ENCODE data around the gene KIF3B. TPM values are rescaled to one million over a fixed set of nuclear protein-coding genes. Genes with fewer than 3 reads are reported as not detected.

KIF3B gene
- total and polyA plus RNA-seq, 10 of the 15 experiments (the other 5 are each of a cell fraction or from before 2014, with no cell fraction given): 7.4 to 37.3 (median 25.9) TPM

GRCh38 chr20:32271620-32272019, 5.8 kb upstream of the KIF3B start:
- in situ Hi-C loops (cut with MboI): no loop called here
- POLR2A ChIA-PET: no interaction called here
- no peak for FAIRE-seq

More at GRCh38 chr20:32271620-32272019, 5.8 kb upstream of the KIF3B start:
- intact Hi-C loops (cut with micrococcal nuclease; ENCODE audit: unreplicated experiment): no loop called here
- Histone ChIP-seq H3K27me3 (replicated peaks in 1 of 2; ENCODE audit: control insufficient read depth in 2 of 2, insufficient read depth in 2 of 2, low read length in 1 of 2) (no peaks in the 10 kb centered on the region), H3K4me3 (no peak overlapping the region), H3K79me2 (ENCODE audit: control insufficient read depth, insufficient read depth, low read length) (no peaks in the 10 kb centered on the region), H3K4me2 (ENCODE audit: control insufficient read depth, insufficient read depth) (no peak overlapping the region), H2AFZ (ENCODE audit: control insufficient read depth, low read depth, low read length) (no peak overlapping the region), H3K9me3 (replicated peaks; ENCODE audit: control insufficient read depth, insufficient read depth, low read length) (no peaks in the 10 kb centered on the region; the same call in 2 of the 3 replicates), H3K27ac (ENCODE audit: control insufficient read depth, insufficient read depth) (no peak overlapping the region), H3K9ac (ENCODE audit: control insufficient read depth, insufficient read depth, low read length) (no peak overlapping the region), H3K4me1 (ENCODE audit: control insufficient read depth, insufficient read depth, low read length) (0 out of 2 replicates have a peak, but pooled peaks cover 2% of the 10 kb centered on the region), H4K20me1 (ENCODE audit: control insufficient read depth, insufficient read depth) (no peaks in the 10 kb centered on the region), H3K36me3 (ENCODE audit: control insufficient read depth in 2 of 2, insufficient read depth in 2 of 2, low read length in 1 of 2) (no peaks in the 10 kb centered on the region)
- DNase-seq (ENCODE audit: low read depth, low spot score) (no peak), ATAC-seq (no peak)
- ChIA-PET CTCF (interaction anchor here (0.8 to 1.3 kb wide), 2 partner anchors 14 to 419 kb away, joined by 3 read pairs; no protein-coding TSS in a partner anchor), SMC1A (ENCODE audit: uncharacterized antibody, unreplicated experiment) (interaction anchor here (0.9 to 2.0 kb wide), 5 partner anchors 11 to 149 kb away, joined by 3 to 6 read pairs (median 3); no protein-coding TSS in a partner anchor), RAD21 (ENCODE audit: unreplicated experiment) (no interaction called here)
- WGBS (ENCODE audit: insufficient coverage, insufficient replicate concordance, low lambda C conversion rate, missing lambda C conversion rate): 74% methylated on average over 5 of the region's 5 CpGs
- TF ChIP-seq CUX1 (IDR thresholded peaks at IDR 0.05; ENCODE audit: insufficient replicate concordance, low read depth, low read length): no peak
- TF ChIP-seq ZBED1 (IDR thresholded peaks at IDR 0.05; ENCODE audit: borderline replicate concordance): no peak
- TF ChIP-seq EZH2 (IDR thresholded peaks at IDR 0.05; ENCODE audit: borderline replicate concordance, control insufficient read depth, low read depth, low read length): no peak
- TF ChIP-seq MEF2B (IDR thresholded peaks at IDR 0.05; ENCODE audit: partially characterized antibody, poor library complexity, severe bottlenecking): no peak
- no peak for TF ChIP-seq ETV6 (conservative IDR thresholded peaks at IDR 0.05 in 1 of 2, IDR thresholded peaks at IDR 0.05 in 1 of 2; ENCODE audit: borderline replicate concordance in 1 of 2, low read depth in 1 of 2)
- no peak for TF ChIP-seq IRF3 (IDR thresholded peaks at IDR 0.05)
- no peak for TF ChIP-seq KDM1A (IDR thresholded peaks at IDR 0.05; ENCODE audit: borderline replicate concordance)
- TF ChIP-seq NFYB (IDR thresholded peaks at IDR 0.05; ENCODE audit: insufficient read depth, low read depth, low read length): no peak
- no TSS peak for BruUV-seq (replicated peaks)
